OCI-LY1 (cell line): ENCODE data around the gene C6orf52.

Experiments
- H2AFZ ChIP-seq: fragments of 200-600 bp; sonication (generic), shearing (Covaris generic); 2 replicates; pipeline ENCODE4 v1.6.0; 2014; ENCODE audit warnings: antibody characterized with exemption, mild to moderate bottlenecking, low read length
- H3F3A ChIP-seq: fragments of 200-600 bp; sonication (generic), shearing (Covaris generic); 2 replicates; pipeline ENCODE4 v1.6.0; 2014; ENCODE audit warnings: mild to moderate bottlenecking, antibody characterized with exemption, low read length, moderate library complexity; ENCODE audit not compliant: insufficient read depth
- H3K27ac ChIP-seq: fragments of 200-600 bp; sonication (generic); 2 replicates; pipeline ENCODE4 v1.5.1; 2014; ENCODE audit warnings: low read length, mixed run types, mild to moderate bottlenecking, low read depth; ENCODE audit not compliant: poor library complexity, severe bottlenecking
- H3K27me3 ChIP-seq: fragments of 200-600 bp; sonication (generic); 2 replicates; pipeline ENCODE4 v1.6.0; 2014; ENCODE audit warnings: antibody characterized with exemption, mild to moderate bottlenecking, low read length, moderate library complexity; ENCODE audit not compliant: insufficient read depth
- H3K36me3 ChIP-seq: fragments of 200-600 bp; sonication (generic); 2 replicates; pipeline ENCODE4 v1.6.1; 2014; ENCODE audit warnings: mild to moderate bottlenecking, antibody characterized with exemption, low read length, moderate library complexity, mixed read lengths; ENCODE audit not compliant: insufficient read depth
- H3K4me1 ChIP-seq: fragments of 200-600 bp; sonication (generic); 2 replicates; pipeline ENCODE4 v1.5.1; 2014; ENCODE audit warnings: mild to moderate bottlenecking, low read length, moderate library complexity; ENCODE audit not compliant: insufficient read depth, severe bottlenecking
- H3K4me2 ChIP-seq: fragments of 200-600 bp; sonication (generic), shearing (Covaris generic); 2 replicates; pipeline ENCODE4 v1.6.1; 2014; ENCODE audit warnings: low read length
- H3K4me3 ChIP-seq: fragments of 200-600 bp; sonication (generic); 2 replicates; pipeline ENCODE4 v1.5.1; 2014; ENCODE audit warnings: low read length, low read depth, mild to moderate bottlenecking, mixed read lengths; ENCODE audit not compliant: poor library complexity, severe bottlenecking
- H3K79me2 ChIP-seq: fragments of 200-600 bp; shearing (Covaris generic); 2 replicates; pipeline ENCODE4 v1.6.1; 2016; ENCODE audit warnings: mixed run types, low read length, mixed read lengths; ENCODE audit not compliant: insufficient read depth
- H3K9ac ChIP-seq: fragments of 200-600 bp; sonication (generic), shearing (Covaris generic); 2 replicates; pipeline ENCODE4 v1.6.1; 2014; ENCODE audit warnings: mild to moderate bottlenecking, low read length, mixed read lengths
- H3K9me2 ChIP-seq: fragments of 200-600 bp; sonication (generic), shearing (Covaris generic); 2 replicates; pipeline ENCODE4 v1.6.1; 2014; ENCODE audit warnings: low read depth, mild to moderate bottlenecking, low read length, mixed read lengths
- H3K9me3 ChIP-seq: fragments of 200-600 bp; shearing (Covaris generic); 2 replicates; pipeline ENCODE4 v1.6.1; 2014; ENCODE audit warnings: low read length, mixed read lengths
- H4K20me1 ChIP-seq: fragments of 200-600 bp; sonication (generic), shearing (Covaris generic); 2 replicates; pipeline ENCODE4 v1.6.0; 2016; ENCODE audit warnings: mild to moderate bottlenecking, low read length; ENCODE audit not compliant: insufficient read depth
- CTCF ChIP-seq: fragments of 200-600 bp; sonication (generic), shearing (Covaris generic); IDR thresholded peaks from 2 replicates; pipeline ENCODE4 v1.5.1; 2017; ENCODE audit warnings: mild to moderate bottlenecking, antibody characterized with exemption, low read length, moderate library complexity, mixed read lengths
- EZH2 ChIP-seq: fragments of 200-600 bp; sonication (generic), shearing (Covaris generic); IDR thresholded peaks from 2 replicates; pipeline ENCODE4 v1.8.0; 2017; ENCODE audit warnings: borderline replicate concordance, mixed run types, mild to moderate bottlenecking, antibody characterized with exemption, low read length, moderate library complexity, mixed read lengths

The C6orf52 gene

GRCh38 chr6:10733151-10733715 lies 38.8 kb upstream of the C6orf52 start:
- Histone ChIP-seq H3K79me2 (no peaks in the 10 kb centered on the region), H3K27ac (no peak overlapping the region)

GRCh38 chr6:10730254-10730653 lies 35.8 kb upstream of the C6orf52 start:
- H3K4me1 ChIP-seq: no peaks in the 10 kb centered on the region
- no peaks in the 10 kb centered on the region for H3K9me3 ChIP-seq
- no peaks in the 10 kb centered on the region for H3F3A ChIP-seq
- no peaks in the 10 kb centered on the region for H3K9me2 ChIP-seq
- no peak overlapping the region for H3K9ac ChIP-seq
- TF ChIP-seq EZH2: no peak
- no peak for TF ChIP-seq CTCF
- H3K27ac ChIP-seq: no peak overlapping the region
- H3K4me2 ChIP-seq: no peak overlapping the region
- H3K4me3 ChIP-seq: no peak overlapping the region
- peaks cover 55% of the 10 kb centered on the region for H3K36me3 ChIP-seq
- H2AFZ ChIP-seq: no peak overlapping the region
- no peaks in the 10 kb centered on the region for H3K27me3 ChIP-seq
- no peaks in the 10 kb centered on the region for H4K20me1 ChIP-seq
- no peaks in the 10 kb centered on the region for H3K79me2 ChIP-seq

More at GRCh38 chr6:10733151-10733715, 38.8 kb upstream of the C6orf52 start:
- Histone ChIP-seq H3K4me1 (no peaks in the 10 kb centered on the region), H3K9me3 (no peaks in the 10 kb centered on the region), H3K9me2 (no peaks in the 10 kb centered on the region), H2AFZ (no peak overlapping the region), H3K9ac (no peak overlapping the region), H3K4me2 (no peak overlapping the region), H4K20me1 (no peaks in the 10 kb centered on the region), H3K27me3 (no peaks in the 10 kb centered on the region), H3K36me3 (peaks cover 36% of the 10 kb centered on the region), H3F3A (no peaks in the 10 kb centered on the region), H3K4me3 (no peak overlapping the region)
- no peak for TF ChIP-seq EZH2
- no peak for TF ChIP-seq CTCF

- Histone ChIP-seq H2AFZ (no peak overlapping the region), H3K9me3 (no peaks in the 10 kb centered on the region), H3K27ac (no peak overlapping the region), H3K4me3 (no peak overlapping the region), H3K36me3 (peaks cover 43% of the 10 kb centered on the region), H4K20me1 (no peaks in the 10 kb centered on the region), H3K4me1 (peaks cover 36% of the 10 kb centered on the region), H3K9ac (no peak overlapping the region), H3K9me2 (no peaks in the 10 kb centered on the region), H3K79me2 (no peaks in the 10 kb centered on the region), H3K27me3 (no peaks in the 10 kb centered on the region), H3F3A (no peaks in the 10 kb centered on the region), H3K4me2 (no peak overlapping the region)
- TF ChIP-seq EZH2: no peak
- TF ChIP-seq CTCF: no peak
Observed at GRCh38 chr6:10725716-10726115, 31.3 kb upstream of the C6orf52 start.
